Measurements from ENCODE around the gene PTPRN2.

Gene PTPRN2

GRCh38 chr7:158489462-158490155, 98.0 kb downstream of the PTPRN2 start:
- DNase-seq (ENCODE audit: low read depth in 2 of 2): no peak

GRCh38 chr7:158488181-158488971, 99.2 kb downstream of the PTPRN2 start:
- DNase-seq (ENCODE audit: low read depth in 2 of 2): no peak

- DNase-seq (ENCODE audit: low read depth in 2 of 2): no peak
Measured at GRCh38 chr7:158487631-158488151, 99.9 kb downstream of the PTPRN2 start.

- no peak for DNase-seq (ENCODE audit: low read depth in 2 of 2)
Measured at GRCh38 chr7:158486919-158487318, 100.7 kb downstream of the PTPRN2 start.

- no peak for DNase-seq (ENCODE audit: low read depth in 2 of 2)
Measured at GRCh38 chr7:158484801-158485531, 102.7 kb downstream of the PTPRN2 start.

- no peak for DNase-seq (ENCODE audit: low read depth in 2 of 2)
Measured at GRCh38 chr7:158482480-158482879, 105.1 kb downstream of the PTPRN2 start.

- no peak for DNase-seq (ENCODE audit: low read depth in 2 of 2)
Measured at GRCh38 chr7:158479664-158480025, 108.0 kb downstream of the PTPRN2 start.

- no peak for DNase-seq (ENCODE audit: low read depth in 2 of 2)
Measured at GRCh38 chr7:158479021-158479663, 108.5 kb downstream of the PTPRN2 start.

GRCh38 chr7:158477866-158478265, 109.8 kb downstream of the PTPRN2 start:
- no peak for DNase-seq (ENCODE audit: low read depth in 2 of 2)

- no peak for DNase-seq (ENCODE audit: low read depth in 2 of 2)
Measured at GRCh38 chr7:158476331-158476932, 111.2 kb downstream of the PTPRN2 start.

- no peak for DNase-seq (ENCODE audit: low read depth in 2 of 2)
Measured at GRCh38 chr7:158475679-158476052, 112.0 kb downstream of the PTPRN2 start.

- DNase-seq (ENCODE audit: low read depth in 2 of 2): no peak
Measured at GRCh38 chr7:158475036-158475678, 112.5 kb downstream of the PTPRN2 start.

- DNase-seq (ENCODE audit: low read depth in 2 of 2): no peak
Measured at GRCh38 chr7:158474488-158474887, 113.1 kb downstream of the PTPRN2 start.

- no peak for DNase-seq (ENCODE audit: low read depth in 2 of 2)
Measured at GRCh38 chr7:158473946-158474345, 113.7 kb downstream of the PTPRN2 start.

- DNase-seq (ENCODE audit: low read depth in 2 of 2): no peak
Measured at GRCh38 chr7:158473221-158473620, 114.4 kb downstream of the PTPRN2 start.

- DNase-seq (ENCODE audit: low read depth in 2 of 2): no peak
Measured at GRCh38 chr7:158472596-158472995, 115.0 kb downstream of the PTPRN2 start.

GRCh38 chr7:158471716-158472115, 115.9 kb downstream of the PTPRN2 start:
- no peak for DNase-seq (ENCODE audit: low read depth in 2 of 2)

GRCh38 chr7:158470336-158470735, 117.3 kb downstream of the PTPRN2 start:
- no peak for DNase-seq (ENCODE audit: low read depth in 2 of 2)

GRCh38 chr7:158469396-158470051, 118.1 kb downstream of the PTPRN2 start:
- no peak for DNase-seq (ENCODE audit: low read depth in 2 of 2)

- DNase-seq (ENCODE audit: low read depth in 2 of 2): no peak
Measured at GRCh38 chr7:158468700-158469296, 118.8 kb downstream of the PTPRN2 start.
